HepG2 (cell line): ENCODE measurements around the gene CD151. TPM values are rescaled to one million over a fixed set of nuclear protein-coding genes. Genes with fewer than 3 reads are reported as not detected.
A peak's percentile ranks its signal among the peaks of the same experiment; 100 is the strongest.

Experiments used
- BORCS8-MEF2B ChIP-seq: sonication (generic); formaldehyde crosslinking; IDR thresholded peaks from 2 replicates; pipeline ENCODE4 v1.8.0; 2022; ENCODE audit warnings: mild to moderate bottlenecking, missing genetic modification reagents
- SIN3B ChIP-seq: fragments of 150-350 bp; IDR thresholded peaks from 2 replicates; pipeline ENCODE4 v1.6.1; 2014; ENCODE audit warnings: low read length
- SRF ChIP-seq: IDR thresholded peaks from 2 replicates; pipeline ENCODE4 v1.6.1; 2011; ENCODE audit warnings: mild to moderate bottlenecking, low read depth, low read length, moderate library complexity
- STAT5B ChIP-seq: sonication (generic); formaldehyde crosslinking; IDR thresholded peaks from 2 replicates; pipeline ENCODE4 v1.4.0; 2020; ENCODE audit warnings: missing genetic modification reagents
- ZBTB3 ChIP-seq: sonication (generic); formaldehyde crosslinking; IDR thresholded peaks from 2 replicates; pipeline ENCODE4 v1.4.0; 2020; ENCODE audit warnings: low read depth, mild to moderate bottlenecking, moderate library complexity, missing genetic modification reagents, borderline replicate concordance
- ZFX ChIP-seq: sonication (generic); formaldehyde crosslinking; IDR thresholded peaks from 2 replicates; pipeline ENCODE4 v1.4.0; 2020; ENCODE audit warnings: mild to moderate bottlenecking, low read depth, missing genetic modification reagents, moderate library complexity
- ZKSCAN8 ChIP-seq: IDR thresholded peaks from 2 replicates; pipeline ENCODE4 v1.6.1; 2016; ENCODE audit warnings: borderline replicate concordance, missing genetic modification reagents, missing compliant biosample characterization
- ZMYM3 ChIP-seq: sonication (generic); formaldehyde crosslinking; IDR thresholded peaks from 2 replicates; pipeline ENCODE4 v1.5.1; 2020; ENCODE audit warnings: mild to moderate bottlenecking, missing genetic modification reagents
- ZNF326 ChIP-seq: sonication (generic); formaldehyde crosslinking; IDR thresholded peaks from 2 replicates; pipeline ENCODE4 v1.4.0; 2020; ENCODE audit warnings: missing genetic modification reagents, borderline replicate concordance
- ZNF441 ChIP-seq: sonication (generic); formaldehyde crosslinking; IDR thresholded peaks from 2 replicates; pipeline ENCODE4 v1.7.0; 2021; ENCODE audit warnings: missing genetic modification reagents, borderline replicate concordance
- ZNF484 ChIP-seq: sonication (generic); formaldehyde crosslinking; IDR thresholded peaks from 2 replicates; pipeline ENCODE4 v1.5.1; 2020; ENCODE audit warnings: mild to moderate bottlenecking, low read depth, missing genetic modification reagents, borderline replicate concordance
- ZNF678 ChIP-seq: sonication (generic); formaldehyde crosslinking; IDR thresholded peaks from 2 replicates; pipeline ENCODE4 v1.4.0; 2020; ENCODE audit warnings: mild to moderate bottlenecking, missing genetic modification reagents
- ZNF790 ChIP-seq: sonication (generic); formaldehyde crosslinking; IDR thresholded peaks from 2 replicates; pipeline ENCODE4 v1.8.0; 2022; ENCODE audit warnings: missing genetic modification reagents, mild to moderate bottlenecking, borderline replicate concordance
- polyA plus RNA-seq, 8 experiments: library from polyadenylated mRNA; depleted of rRNA in 3 of 8; stranded (reverse) in 7 of 8; unstranded in 1 of 8; fragments of >200 nt; fragmentation: Illumina TruSeq in 4 of 8; extraction: Trizol in 4 of 8; gene quantifications; 2 replicates each; pipeline versions ENCODE4 v1.2.1 to v1.2.3, GENCODE V29; 2011 to 2016; ENCODE audit warnings: low read depth in 4 of 8, missing spikeins in 1 of 8, mixed read lengths in 1 of 8; ENCODE audit not compliant: insufficient read depth in 1 of 8
- total RNA-seq, 5 experiments: library from RNA; depleted of rRNA; stranded (reverse); fragments of >200 nt; fragmentation: Illumina TruSeq; extraction: Trizol; gene quantifications; 2 replicates each; pipeline ENCODE4 v1.2.3, GENCODE V29; 2016; ENCODE audit warnings: low read depth in 1 of 5
- TF ChIP-seq, protein P1 (sequence below): sonication (generic); formaldehyde crosslinking; IDR thresholded peaks from 2 replicates; pipeline ENCODE4 v1.4.0; 2020; ENCODE audit warnings: mild to moderate bottlenecking, low read depth, missing genetic modification reagents
- TF ChIP-seq, protein P2 (sequence below): sonication (generic); formaldehyde crosslinking; IDR thresholded peaks from 2 replicates; pipeline ENCODE4 v1.8.1; 2023; ENCODE audit warnings: mild to moderate bottlenecking, missing genetic modification reagents, borderline replicate concordance
- TF ChIP-seq, protein P3 (sequence below): conservative IDR thresholded peaks from 2 replicates; pipeline ENCODE4 v1.6.1; 2018; ENCODE audit warnings: missing genetic modification reagents
- TF ChIP-seq, protein P4 (sequence below): sonication (generic); formaldehyde crosslinking; IDR thresholded peaks from 2 replicates; pipeline ENCODE4 v1.4.0; 2020; ENCODE audit warnings: missing genetic modification reagents, mild to moderate bottlenecking, borderline replicate concordance
- TF ChIP-seq, protein P5 (sequence below): sonication (generic); formaldehyde crosslinking; conservative IDR thresholded peaks from 2 replicates; pipeline ENCODE4 v1.8.0; 2022; ENCODE audit warnings: low read depth, missing genetic modification reagents
- TF ChIP-seq, protein P6 (sequence below): IDR thresholded peaks from 2 replicates; pipeline ENCODE4 v1.6.1; 2016

The CD151 gene
- total and polyA plus RNA-seq, 2 of the 13 experiments (the other 11 are each of a cell fraction or from before 2014, with no cell fraction given): 125 to 197 TPM

DNA sequence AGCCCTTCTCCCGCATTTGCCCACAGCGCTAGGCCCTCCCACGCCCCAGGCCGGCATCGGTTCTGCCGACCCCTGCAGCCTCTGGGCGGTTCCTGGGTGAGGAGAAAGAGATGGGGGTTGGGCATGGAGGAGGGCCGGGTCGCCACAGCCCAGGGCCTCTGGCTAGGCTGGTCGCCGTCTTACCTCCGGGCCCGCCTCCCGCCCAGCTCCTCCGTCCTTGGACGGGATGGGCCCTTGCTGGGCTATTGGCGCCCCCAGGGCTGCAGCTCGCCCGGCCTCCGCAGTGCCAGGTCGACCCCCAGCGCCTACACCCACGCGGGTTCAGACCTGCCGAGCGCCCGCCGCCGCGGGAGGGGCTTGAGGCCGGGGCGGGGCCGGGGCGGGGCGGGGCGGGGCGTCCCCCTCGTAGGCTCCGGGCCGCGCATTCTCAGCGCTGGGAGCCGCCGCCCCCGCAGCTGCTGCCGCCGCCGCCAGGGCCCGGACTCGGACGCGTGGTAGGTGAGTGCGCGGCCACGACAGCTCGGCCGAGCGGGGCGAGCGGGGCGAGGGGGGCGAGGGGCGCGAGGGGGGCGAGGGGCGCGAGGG, at the start of gene CD151 (continued):
- peak; percentile 78 for TF ChIP-seq ZFX (CRISPR knock-in tag)
- TF ChIP-seq SRF: no peak
- TF ChIP-seq, protein P1, sequence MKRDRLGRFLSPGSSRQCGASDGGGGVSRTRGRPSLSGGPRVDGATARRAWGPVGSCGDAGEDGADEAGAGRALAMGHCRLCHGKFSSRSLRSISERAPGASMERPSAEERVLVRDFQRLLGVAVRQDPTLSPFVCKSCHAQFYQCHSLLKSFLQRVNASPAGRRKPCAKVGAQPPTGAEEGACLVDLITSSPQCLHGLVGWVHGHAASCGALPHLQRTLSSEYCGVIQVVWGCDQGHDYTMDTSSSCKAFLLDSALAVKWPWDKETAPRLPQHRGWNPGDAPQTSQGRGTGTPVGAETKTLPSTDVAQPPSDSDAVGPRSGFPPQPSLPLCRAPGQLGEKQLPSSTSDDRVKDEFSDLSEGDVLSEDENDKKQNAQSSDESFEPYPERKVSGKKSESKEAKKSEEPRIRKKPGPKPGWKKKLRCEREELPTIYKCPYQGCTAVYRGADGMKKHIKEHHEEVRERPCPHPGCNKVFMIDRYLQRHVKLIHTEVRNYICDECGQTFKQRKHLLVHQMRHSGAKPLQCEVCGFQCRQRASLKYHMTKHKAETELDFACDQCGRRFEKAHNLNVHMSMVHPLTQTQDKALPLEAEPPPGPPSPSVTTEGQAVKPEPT (CRISPR knock-in tag): no peak
- TF ChIP-seq ZKSCAN8: no peak
- TF ChIP-seq STAT5B (CRISPR knock-in tag): no peak
- TF ChIP-seq ZMYM3: no peak
- TF ChIP-seq, protein P2, sequence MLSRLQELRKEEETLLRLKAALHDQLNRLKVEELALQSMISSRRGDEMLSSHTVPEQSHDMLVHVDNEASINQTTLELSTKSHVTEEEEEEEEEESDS: no peak
- no peak for TF ChIP-seq ZNF326 (CRISPR knock-in tag)
- TF ChIP-seq, protein P3, sequence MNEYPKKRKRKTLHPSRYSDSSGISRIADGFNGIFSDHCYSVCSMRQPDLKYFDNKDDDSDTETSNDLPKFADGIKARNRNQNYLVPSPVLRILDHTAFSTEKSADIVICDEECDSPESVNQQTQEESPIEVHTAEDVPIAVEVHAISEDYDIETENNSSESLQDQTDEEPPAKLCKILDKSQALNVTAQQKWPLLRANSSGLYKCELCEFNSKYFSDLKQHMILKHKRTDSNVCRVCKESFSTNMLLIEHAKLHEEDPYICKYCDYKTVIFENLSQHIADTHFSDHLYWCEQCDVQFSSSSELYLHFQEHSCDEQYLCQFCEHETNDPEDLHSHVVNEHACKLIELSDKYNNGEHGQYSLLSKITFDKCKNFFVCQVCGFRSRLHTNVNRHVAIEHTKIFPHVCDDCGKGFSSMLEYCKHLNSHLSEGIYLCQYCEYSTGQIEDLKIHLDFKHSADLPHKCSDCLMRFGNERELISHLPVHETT (CRISPR knock-in tag): no peak
- no peak for TF ChIP-seq ZNF484 (CRISPR knock-in tag)
- TF ChIP-seq ZBTB3 (CRISPR knock-in tag): no peak
- no peak for TF ChIP-seq ZNF441 (CRISPR knock-in tag)
- TF ChIP-seq BORCS8-MEF2B (CRISPR knock-in tag): peak; percentile 56; the same call in 1 of the 2 replicates
- TF ChIP-seq, protein P4, sequence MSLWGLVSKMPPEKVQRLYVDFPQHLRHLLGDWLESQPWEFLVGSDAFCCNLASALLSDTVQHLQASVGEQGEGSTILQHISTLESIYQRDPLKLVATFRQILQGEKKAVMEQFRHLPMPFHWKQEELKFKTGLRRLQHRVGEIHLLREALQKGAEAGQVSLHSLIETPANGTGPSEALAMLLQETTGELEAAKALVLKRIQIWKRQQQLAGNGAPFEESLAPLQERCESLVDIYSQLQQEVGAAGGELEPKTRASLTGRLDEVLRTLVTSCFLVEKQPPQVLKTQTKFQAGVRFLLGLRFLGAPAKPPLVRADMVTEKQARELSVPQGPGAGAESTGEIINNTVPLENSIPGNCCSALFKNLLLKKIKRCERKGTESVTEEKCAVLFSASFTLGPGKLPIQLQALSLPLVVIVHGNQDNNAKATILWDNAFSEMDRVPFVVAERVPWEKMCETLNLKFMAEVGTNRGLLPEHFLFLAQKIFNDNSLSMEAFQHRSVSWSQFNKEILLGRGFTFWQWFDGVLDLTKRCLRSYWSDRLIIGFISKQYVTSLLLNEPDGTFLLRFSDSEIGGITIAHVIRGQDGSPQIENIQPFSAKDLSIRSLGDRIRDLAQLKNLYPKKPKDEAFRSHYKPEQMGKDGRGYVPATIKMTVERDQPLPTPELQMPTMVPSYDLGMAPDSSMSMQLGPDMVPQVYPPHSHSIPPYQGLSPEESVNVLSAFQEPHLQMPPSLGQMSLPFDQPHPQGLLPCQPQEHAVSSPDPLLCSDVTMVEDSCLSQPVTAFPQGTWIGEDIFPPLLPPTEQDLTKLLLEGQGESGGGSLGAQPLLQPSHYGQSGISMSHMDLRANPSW (CRISPR knock-in tag): no peak
- no peak for TF ChIP-seq ZNF790 (CRISPR knock-in tag)
- TF ChIP-seq, protein P5, sequence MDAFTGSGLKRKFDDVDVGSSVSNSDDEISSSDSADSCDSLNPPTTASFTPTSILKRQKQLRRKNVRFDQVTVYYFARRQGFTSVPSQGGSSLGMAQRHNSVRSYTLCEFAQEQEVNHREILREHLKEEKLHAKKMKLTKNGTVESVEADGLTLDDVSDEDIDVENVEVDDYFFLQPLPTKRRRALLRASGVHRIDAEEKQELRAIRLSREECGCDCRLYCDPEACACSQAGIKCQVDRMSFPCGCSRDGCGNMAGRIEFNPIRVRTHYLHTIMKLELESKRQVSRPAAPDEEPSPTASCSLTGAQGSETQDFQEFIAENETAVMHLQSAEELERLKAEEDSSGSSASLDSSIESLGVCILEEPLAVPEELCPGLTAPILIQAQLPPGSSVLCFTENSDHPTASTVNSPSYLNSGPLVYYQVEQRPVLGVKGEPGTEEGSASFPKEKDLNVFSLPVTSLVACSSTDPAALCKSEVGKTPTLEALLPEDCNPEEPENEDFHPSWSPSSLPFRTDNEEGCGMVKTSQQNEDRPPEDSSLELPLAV: no peak
- no peak for TF ChIP-seq ZNF678 (CRISPR knock-in tag)
- TF ChIP-seq, protein P6, sequence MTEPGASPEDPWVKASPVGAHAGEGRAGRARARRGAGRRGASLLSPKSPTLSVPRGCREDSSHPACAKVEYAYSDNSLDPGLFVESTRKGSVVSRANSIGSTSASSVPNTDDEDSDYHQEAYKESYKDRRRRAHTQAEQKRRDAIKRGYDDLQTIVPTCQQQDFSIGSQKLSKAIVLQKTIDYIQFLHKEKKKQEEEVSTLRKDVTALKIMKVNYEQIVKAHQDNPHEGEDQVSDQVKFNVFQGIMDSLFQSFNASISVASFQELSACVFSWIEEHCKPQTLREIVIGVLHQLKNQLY (CRISPR knock-in tag): no peak
- TF ChIP-seq SIN3B: no peak
